PC-9 (cell line): ENCODE results near the gene AMELX.

Experiments used
- EZH2 ChIP-seq: fragments of 200-600 bp; sonication (generic); IDR thresholded peaks from 2 replicates; pipeline ENCODE4 v1.8.0; 2017; ENCODE audit warnings: antibody characterized with exemption, low read depth
- TF ChIP-seq, protein P1 (sequence below): fragments of 200-600 bp; sonication (generic); conservative IDR thresholded peaks from 2 replicates; pipeline ENCODE4 v1.6.1; 2017; ENCODE audit warnings: mixed run types, antibody characterized with exemption, mild to moderate bottlenecking, moderate library complexity

DNA sequence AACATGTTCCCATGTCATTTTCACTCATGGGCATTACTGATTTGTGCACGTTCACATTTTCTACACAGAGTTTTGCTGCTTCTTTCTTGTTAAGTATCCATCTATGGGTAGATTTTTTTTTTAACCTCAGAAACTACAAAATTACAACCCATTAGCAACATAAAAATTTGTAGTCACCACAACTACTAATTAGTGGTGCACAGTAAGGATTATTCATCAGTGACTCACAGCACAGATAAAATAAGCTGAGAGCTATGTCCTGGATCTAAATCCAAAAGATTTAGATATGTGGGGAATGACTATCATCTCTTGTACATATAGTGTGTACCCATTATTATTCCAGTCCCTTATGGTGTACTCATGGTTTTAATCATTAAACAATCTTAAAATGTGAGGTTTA is 19.7 kb upstream of the AMELX start:
- TF ChIP-seq, protein P1, sequence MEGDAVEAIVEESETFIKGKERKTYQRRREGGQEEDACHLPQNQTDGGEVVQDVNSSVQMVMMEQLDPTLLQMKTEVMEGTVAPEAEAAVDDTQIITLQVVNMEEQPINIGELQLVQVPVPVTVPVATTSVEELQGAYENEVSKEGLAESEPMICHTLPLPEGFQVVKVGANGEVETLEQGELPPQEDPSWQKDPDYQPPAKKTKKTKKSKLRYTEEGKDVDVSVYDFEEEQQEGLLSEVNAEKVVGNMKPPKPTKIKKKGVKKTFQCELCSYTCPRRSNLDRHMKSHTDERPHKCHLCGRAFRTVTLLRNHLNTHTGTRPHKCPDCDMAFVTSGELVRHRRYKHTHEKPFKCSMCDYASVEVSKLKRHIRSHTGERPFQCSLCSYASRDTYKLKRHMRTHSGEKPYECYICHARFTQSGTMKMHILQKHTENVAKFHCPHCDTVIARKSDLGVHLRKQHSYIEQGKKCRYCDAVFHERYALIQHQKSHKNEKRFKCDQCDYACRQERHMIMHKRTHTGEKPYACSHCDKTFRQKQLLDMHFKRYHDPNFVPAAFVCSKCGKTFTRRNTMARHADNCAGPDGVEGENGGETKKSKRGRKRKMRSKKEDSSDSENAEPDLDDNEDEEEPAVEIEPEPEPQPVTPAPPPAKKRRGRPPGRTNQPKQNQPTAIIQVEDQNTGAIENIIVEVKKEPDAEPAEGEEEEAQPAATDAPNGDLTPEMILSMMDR: no peak
- no peak for TF ChIP-seq EZH2
